ENCODE measurements around the gene ALAD.

- TF ChIP-seq POLR2A (IDR thresholded peaks at IDR 0.05): no peak
- no peak for TF ChIP-seq CTCF (IDR thresholded peaks at IDR 0.05)
These were observed 2.3 kb downstream of the ALAD start for GRCh38 chr9:113398796-113399195.

Data from gastroesophageal sphincter (tissue), 3 donors.